Measurements from ENCODE around the gene MDFIC2.

GRCh38 chr3:70256566-70256965 lies 55.9 kb downstream of the MDFIC2 start:
- TF ChIP-seq NRF1 (IDR thresholded peaks at IDR 0.05; ENCODE audit: low read depth, low read length): no peak
- no peak for TF ChIP-seq CTCF (IDR thresholded peaks at IDR 0.05)
- TF ChIP-seq ZBTB33 (IDR thresholded peaks at IDR 0.05; ENCODE audit: borderline replicate concordance, low read depth): no peak
- TF ChIP-seq RAD21 (IDR thresholded peaks at IDR 0.05; ENCODE audit: low read length): no peak
- no peak for TF ChIP-seq SIN3A (IDR thresholded peaks at IDR 0.05; ENCODE audit: borderline replicate concordance, low read depth, low read length)
- no peak for TF ChIP-seq TAF1 (IDR thresholded peaks at IDR 0.05; ENCODE audit: borderline replicate concordance, low read depth, low read length)
- TF ChIP-seq CHD2 (IDR thresholded peaks at IDR 0.05; ENCODE audit: low read length, partially characterized antibody): no peak
- no peak for TF ChIP-seq GATA2 (CRISPR knock-in tag; IDR thresholded peaks at IDR 0.05)
- no peak for TF ChIP-seq EZH2phosphoT487 (IDR thresholded peaks at IDR 0.05; ENCODE audit: borderline replicate concordance, low read depth)
- TF ChIP-seq RFX5 (IDR thresholded peaks at IDR 0.05; ENCODE audit: low read length): no peak
- TF ChIP-seq JUND (IDR thresholded peaks at IDR 0.05): no peak

Data from SK-N-SH (cell line).